Erythroblast (primary cell): ENCODE measurements around the gene SF1.
"Not testable (repeated sequence)": the region's sequence is repeated elsewhere in the genome, so short reads cannot be mapped to it uniquely, and the experiment has no call there.

Source experiments
- DNase-seq, 2 experiments: peaks; one replicate each; lab custom pipeline; 2025; lab: John Stamatoyannopoulos, UW
- GATA1 ChIP-seq: IDR thresholded peaks from 2 replicates; pipeline ENCODE4 v1.6.1; 2011; ENCODE audit warnings: low read depth, mild to moderate bottlenecking, control low read depth, low read length, moderate library complexity
- POLR2A ChIP-seq: IDR thresholded peaks from 2 replicates; pipeline ENCODE4 v1.6.1; 2011; ENCODE audit warnings: mild to moderate bottlenecking, low read length

Gene SF1, protein sequence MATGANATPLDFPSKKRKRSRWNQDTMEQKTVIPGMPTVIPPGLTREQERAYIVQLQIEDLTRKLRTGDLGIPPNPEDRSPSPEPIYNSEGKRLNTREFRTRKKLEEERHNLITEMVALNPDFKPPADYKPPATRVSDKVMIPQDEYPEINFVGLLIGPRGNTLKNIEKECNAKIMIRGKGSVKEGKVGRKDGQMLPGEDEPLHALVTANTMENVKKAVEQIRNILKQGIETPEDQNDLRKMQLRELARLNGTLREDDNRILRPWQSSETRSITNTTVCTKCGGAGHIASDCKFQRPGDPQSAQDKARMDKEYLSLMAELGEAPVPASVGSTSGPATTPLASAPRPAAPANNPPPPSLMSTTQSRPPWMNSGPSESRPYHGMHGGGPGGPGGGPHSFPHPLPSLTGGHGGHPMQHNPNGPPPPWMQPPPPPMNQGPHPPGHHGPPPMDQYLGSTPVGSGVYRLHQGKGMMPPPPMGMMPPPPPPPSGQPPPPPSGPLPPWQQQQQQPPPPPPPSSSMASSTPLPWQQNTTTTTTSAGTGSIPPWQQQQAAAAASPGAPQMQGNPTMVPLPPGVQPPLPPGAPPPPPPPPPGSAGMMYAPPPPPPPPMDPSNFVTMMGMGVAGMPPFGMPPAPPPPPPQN

DNA sequence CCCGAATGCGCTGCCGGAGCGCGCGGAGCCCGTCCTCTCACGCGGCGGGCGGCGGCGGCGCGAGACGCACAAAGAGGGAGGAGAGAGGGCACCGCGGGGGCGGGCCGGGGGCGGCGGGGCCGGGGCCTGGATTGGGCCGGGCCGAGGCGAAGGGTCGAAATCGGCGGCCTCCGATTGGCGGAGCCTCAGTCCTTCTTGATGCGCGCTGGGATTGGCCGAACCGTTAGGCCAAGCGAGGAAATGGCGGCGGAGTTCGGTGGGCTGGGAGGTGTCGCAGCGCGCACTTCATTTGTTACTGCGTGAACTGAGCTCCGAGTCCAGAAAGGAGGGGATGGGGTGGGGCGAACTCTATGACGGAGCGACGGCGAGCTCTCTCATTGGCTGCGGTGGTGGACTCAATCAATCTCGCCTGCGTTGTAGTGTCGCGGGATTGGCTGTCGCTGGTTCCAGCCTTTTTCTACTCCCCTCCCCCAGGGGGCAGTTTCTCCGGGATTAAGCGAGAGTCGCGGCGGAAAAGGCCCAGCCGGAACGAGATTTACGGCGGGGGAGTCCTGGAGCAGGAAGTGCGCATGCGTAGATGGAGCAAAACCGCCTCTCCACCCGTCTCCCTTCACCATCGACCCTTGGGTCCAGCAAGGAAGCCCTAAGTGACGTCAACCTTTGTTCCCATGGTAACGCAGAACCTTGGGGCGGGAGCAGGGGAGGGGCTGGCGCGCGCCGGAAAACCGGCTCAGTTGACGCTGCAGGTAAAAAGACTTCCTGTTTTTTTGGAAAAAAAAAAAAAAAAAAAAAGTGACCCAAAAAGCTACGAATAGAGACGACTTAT lies at the start of gene SF1:
SF1 (minus strand) TSS at position 70 of the 826 bp plus-strand sequence. CDS start 150 bp downstream, outside the sequence.
- TF ChIP-seq GATA1 (no peak), POLR2A (peak; percentile 85)

DNA sequence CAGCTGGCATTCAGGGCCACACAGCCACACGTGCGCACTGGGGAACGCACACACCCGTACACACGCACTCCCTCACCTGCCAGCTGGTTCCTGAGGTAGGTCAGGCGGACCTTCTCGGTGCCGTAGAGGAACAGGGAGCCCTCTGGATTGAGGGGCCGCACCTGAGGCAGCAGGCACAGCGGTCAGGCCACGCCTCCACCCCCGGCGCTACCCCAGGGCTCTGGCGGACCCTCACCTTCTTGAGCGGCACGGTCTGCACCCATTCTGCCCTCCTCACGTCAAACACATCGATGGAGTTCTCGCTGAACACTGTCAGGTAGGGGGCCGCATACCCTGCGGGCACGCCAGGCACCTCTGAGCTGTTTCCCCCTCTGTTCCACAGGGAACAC lies 49.1 kb upstream of the SF1 start:
- TF ChIP-seq GATA1: no peak
- TF ChIP-seq POLR2A: no peak
- no peak for DNase-seq

More for the DNA sequence above, at the start of gene SF1:
- DNase-seq: peak; percentile 100

DNA sequence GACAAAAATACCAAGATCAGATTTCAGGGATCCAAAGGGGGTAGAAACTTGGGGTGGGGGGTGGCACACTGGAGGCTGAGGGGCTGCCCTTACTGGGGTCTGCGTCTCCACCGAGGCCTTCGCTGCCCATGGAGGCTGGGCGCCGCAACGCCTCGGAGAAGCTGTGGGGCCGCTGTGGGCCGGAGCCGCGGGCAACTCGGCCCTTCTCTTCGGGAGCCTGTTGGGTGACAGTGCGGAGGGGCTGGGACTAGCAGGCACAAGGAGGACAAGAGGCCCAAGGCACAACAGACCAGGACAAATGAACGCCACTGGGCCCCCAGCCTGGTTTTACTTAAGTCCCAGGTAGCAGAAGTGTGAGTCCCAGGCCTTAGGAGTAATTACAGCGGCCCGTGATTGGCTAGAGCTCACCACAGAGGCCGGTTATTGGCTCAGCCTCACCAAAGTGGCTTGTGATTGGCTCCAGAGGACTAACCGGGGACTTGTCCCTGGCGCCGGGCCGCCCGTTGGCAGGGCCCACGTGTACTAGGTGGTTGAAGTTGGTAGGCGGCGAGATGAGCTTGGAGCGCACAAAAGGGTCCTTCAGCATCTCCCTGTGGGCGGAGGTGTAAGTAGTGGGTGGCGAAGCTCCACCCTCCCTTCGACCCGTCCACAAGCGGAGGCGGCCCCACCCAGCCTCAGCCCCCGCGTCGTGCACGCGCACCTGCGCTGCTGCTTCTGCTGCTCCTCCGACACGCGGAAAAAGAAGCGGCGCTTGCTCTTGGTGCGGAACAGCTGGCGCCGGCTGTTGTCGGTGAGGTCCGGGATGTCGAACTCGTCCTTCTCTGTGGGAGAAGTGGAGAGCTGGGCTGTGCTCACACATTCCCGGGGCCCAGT lies 48.5 kb upstream of the SF1 start:
- TF ChIP-seq POLR2A (no peak), GATA1 (no peak)
- DNase-seq: no peak

DNA sequence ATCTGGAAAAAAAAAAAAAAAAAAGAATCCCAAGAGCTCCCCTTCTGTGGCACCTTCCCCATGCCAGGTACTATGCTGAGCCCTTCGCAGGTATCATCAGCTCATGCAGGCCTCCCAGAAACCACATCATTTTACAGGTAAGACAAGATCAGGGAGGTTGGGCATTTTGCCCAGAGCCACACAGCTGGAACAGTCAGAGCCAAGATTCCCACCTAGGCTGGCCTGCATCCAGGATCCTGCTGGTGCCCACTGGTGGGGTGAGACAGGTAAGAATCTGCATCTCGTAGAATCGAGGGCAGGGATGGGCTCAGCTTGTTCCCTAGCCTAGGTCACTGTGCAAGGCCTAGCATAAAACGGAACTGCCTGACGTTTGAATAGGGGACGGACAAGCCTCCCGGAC lies 47.7 kb upstream of the SF1 start:
- DNase-seq: no peak
- TF ChIP-seq GATA1: no peak
- TF ChIP-seq POLR2A: no peak

DNA sequence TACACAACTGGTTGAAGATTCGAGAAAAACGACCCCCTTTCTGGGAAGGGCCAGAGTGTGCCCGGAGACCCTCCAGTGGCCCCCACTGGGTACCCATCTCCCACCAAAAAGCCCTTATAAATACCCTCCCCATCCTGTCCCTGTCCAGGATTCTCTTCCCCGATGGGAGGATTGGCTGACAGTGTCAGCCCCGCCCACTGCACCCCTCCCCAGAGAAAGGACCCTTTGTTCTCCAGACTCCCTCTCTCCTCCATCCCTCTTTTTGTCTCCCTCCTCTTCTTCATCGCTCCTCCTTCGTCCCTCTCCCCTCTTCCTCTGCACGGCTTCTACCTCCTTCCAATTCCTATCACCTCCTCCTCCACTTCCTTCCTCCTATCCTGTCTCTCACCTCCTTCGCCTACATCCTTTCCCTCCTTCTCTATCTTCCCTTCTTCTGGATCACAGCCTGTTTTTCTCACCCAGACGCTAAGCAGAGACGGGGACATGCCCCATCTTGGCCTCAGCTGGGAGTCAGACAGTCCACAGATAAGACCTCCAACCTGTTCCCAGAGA lies 45.3 kb upstream of the SF1 start:
- TF ChIP-seq GATA1 (no peak), POLR2A (no peak)
- DNase-seq: no peak

DNA sequence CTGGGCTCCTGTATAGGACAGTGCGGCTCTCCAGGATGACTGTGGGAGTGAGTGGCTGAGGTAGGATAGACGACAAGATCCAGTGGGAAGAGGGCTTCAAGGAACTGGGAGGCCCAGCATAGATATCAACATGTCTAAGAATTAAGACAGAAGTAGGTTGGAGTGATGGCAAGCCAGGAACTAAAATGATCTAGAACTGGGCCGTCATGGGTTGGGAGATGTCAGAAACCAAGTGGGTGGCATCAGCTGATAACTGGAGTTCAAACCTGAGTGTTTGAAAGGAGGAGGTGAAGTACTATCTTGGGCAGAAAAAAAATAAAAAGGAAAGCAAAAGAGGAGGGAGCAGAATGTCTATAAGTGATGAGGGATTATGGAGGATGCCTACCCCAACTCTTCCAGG lies 39.1 kb upstream of the SF1 start:
- no peak for TF ChIP-seq POLR2A
- DNase-seq: no peak

DNA sequence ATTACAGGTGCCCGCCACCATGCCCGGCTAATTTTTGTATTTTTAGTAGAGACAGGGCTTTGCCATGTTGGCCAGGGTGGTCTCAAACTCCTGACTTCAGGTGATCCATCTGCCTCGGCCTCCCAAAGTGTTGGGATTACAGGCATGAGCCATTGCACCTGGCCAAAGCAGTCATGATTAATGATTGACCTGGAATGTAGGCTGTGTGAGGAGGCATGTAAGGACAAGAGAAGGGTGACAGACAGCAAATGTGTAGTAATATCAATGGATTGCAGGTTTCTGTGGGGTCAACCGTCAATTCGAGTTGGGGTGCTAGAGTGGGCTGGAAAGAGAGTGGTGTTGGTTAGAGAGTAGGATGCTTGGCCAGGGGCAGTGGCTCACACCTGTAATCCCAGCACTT lies 37.1 kb upstream of the SF1 start:
- not testable (repeated sequence) for DNase-seq

DNA sequence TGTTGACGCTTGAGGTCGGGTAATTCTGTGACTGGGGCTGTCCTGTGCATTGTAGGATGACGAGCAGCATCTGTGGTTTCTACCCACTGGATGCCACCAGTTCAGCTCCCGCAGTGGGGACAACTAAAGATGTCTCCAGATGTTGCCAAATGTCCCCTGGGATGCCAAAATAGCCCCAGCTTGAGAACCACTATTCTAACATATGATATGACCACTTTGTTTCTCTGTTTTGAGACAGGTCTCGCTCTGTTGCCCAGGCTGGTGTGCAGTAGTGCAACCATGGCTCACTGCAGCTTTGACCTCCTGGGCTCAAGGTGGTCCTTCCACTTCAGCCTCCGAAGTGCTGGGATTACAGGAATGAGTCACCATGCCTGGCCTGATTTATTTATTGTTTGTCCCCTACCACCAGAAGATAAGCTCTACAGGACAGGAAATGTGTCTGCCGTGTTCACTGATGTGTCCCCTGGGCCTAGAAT lies 36.4 kb upstream of the SF1 start:
- DNase-seq: no peak
- no peak for TF ChIP-seq POLR2A
- no peak for TF ChIP-seq GATA1

DNA sequence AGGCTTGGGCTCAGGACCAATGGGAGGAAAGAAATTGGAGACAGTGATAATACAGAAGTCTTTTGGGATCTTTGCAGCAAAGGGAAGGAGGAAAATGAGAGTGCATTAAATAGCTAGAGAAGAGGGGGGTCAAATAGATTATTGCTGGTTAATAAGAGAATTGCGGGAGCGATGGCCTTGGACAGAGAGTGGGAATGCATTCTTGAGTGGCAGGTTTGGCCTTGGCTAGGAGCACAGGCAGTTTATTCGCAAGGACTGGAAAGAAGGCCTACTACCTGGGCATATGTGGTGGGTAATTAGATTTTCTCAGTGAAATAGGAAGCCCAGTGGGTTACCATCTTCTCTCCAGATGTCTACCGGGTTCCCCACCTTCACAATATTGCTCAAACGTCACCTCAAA lies 35.5 kb upstream of the SF1 start:
- DNase-seq: no peak
- no peak for TF ChIP-seq POLR2A
- TF ChIP-seq GATA1: no peak

DNA sequence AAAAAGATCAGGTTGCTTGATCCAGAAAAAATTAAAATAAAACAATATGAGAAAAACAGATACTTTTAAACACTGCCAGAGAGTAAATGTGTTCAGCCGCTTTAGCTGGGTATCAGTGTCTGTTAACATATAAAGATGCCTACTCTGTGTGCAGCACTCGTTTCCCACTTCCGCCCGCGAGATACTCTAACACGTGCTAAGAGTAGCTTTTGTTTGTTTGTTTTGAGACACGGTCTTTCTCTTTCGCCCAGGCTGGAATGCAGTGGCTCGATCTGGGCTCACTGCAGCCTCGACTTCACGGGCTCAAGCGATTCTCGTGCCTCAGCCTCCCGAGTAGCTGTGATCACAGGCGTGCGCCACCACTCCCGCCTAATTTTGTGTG lies 32.5 kb upstream of the SF1 start:
- DNase-seq: peak in 1 of 2 experiments; percentile 67
- TF ChIP-seq GATA1 (no peak), POLR2A (no peak)

DNA sequence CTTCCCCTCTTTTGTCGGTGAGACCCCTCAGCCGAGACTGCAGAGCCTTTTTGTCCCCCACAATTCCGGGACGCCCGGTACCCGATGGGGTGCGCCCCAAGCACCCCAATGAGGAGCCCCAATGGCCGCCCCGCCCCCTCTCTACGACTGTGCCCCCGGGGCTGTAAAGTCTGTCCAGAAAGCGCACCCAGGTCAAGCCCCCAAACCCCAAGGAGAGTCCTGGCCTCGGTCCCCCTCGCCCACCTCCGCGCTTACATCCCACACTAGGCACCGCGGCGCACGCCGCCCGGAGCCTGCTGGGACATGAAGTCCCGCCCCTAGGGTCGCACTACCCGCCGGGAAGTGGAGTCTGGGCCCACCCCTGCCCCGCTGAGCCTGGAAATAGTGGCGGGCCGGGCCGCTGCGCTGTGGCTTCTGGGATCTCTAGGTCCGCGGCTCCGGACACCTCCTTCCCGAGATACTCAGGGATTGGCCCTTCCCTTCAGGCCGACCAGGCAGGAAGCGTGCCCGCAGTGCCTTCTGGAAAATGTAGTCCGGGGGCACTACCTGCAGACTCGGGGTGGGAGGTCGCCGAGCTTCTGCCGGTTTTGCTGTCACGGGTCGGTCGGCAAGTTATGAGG lies 32.0 kb upstream of the SF1 start, which contains the start of gene MEN1:
MEN1 (minus strand) TSS at position 281 of the 620 bp plus-strand sequence. CDS start 442 bp downstream, outside the sequence.
- DNase-seq: peak; percentile 93 to 94
- TF ChIP-seq POLR2A (peak; percentile 55), GATA1 (no peak)

DNA sequence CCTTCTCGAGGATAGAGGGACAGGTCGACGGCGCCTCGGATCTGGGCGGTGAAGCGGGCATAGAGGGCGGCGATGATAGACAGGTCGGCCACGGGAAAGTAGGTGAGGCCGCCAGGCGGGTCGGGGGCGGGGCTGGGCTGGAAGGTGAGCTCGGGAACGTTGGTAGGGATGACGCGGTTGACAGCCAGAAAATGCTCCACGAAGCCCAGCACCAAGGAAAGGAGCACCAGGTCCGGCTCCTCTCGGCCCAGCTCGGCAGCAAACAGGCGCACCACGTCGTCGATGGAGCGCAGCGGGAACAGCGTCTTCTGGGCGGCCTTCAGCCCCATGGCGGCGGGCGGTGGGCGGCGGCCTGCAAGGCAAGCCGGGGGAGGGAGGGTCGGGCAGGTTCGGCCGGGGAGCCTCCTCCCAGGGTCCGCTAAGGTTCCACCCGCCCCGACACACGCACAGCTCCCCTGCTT lies 31.5 kb upstream of the SF1 start:
- DNase-seq: peak; percentile 49 to 57
- no peak for TF ChIP-seq GATA1
- no peak for TF ChIP-seq POLR2A
